SK-N-SH (cell line): Measurements from ENCODE around the gene ATP7B. TPM values are rescaled to one million over a fixed set of nuclear protein-coding genes. Genes with fewer than 3 reads are reported as not detected.
A peak's percentile ranks its signal among the peaks of the same experiment; 100 is the strongest.

Experiments used
- CTCF ChIA-PET: fragments of 300-600, 350-600 bp; formaldehyde crosslinking; extraction: SDS; loops from one replicate; lab custom pipeline; 2021; lab: Yijun Ruan, JAX
- POLR2A ChIA-PET: fragments of 350-600 bp; sonication (Branson Sonifier 250); formaldehyde crosslinking; extraction: SDS; loops from one replicate; lab custom pipeline; 2020; ENCODE audit warnings: antibody characterized with exemption, inconsistent platforms; lab: Yijun Ruan, JAX
- DNase-seq: peaks from one replicate; pipeline ENCODE4 v3.0.0; 2012
- H2AFZ ChIP-seq: fragments of 200-600 bp; sonication (generic); 2 replicates; pipeline ENCODE4 v1.8.1; 2016; ENCODE audit warnings: antibody characterized with exemption, mild to moderate bottlenecking, low read depth
- H3F3A ChIP-seq: fragments of 200-600 bp; sonication (generic); replicated peaks from 2 replicates; pipeline ENCODE3; 2016; ENCODE audit warnings: antibody characterized with exemption, mild to moderate bottlenecking; ENCODE audit not compliant: insufficient read depth
- H3K27ac ChIP-seq, 2 experiments: fragments of 200-500 bp in 1 of 2; fragments of 200-600 bp in 1 of 2; sonication (Bioruptor generic) in 1 of 2; sonication (generic), shearing (Covaris generic) in 1 of 2; 2 replicates each; pipeline versions ENCODE4 v1.5.1 to v1.6.1; 2014 to 2016; ENCODE audit warnings: low read depth in 2 of 2, inconsistent platforms in 1 of 2, low read length in 1 of 2, mild to moderate bottlenecking in 1 of 2, mixed read lengths in 1 of 2
- H3K27me3 ChIP-seq: fragments of 200-600 bp; sonication (generic), shearing (Covaris generic); 2 replicates; pipeline ENCODE4 v1.6.1; 2016; ENCODE audit warnings: mixed run types; ENCODE audit not compliant: insufficient read depth
- H3K36me3 ChIP-seq, 2 experiments: fragments of 200-500 bp in 1 of 2; fragments of 200-600 bp in 1 of 2; sonication (Bioruptor generic) in 1 of 2; sonication (generic) in 1 of 2; replicated peaks in 1 of 2; 2 replicates each; pipeline versions ENCODE3 to v1.5.1; 2014 to 2016; ENCODE audit warnings: low read length in 1 of 2, mild to moderate bottlenecking in 1 of 2; ENCODE audit not compliant: insufficient read depth in 2 of 2, control insufficient read depth in 1 of 2
- H3K4me1 ChIP-seq, 2 experiments: fragments of 200-500 bp in 1 of 2; fragments of 200-600 bp in 1 of 2; sonication (Bioruptor generic) in 1 of 2; sonication (generic), shearing (Covaris generic) in 1 of 2; 2 replicates each; pipeline versions ENCODE4 v1.5.1 to v1.6.1; 2014 to 2016; ENCODE audit warnings: low read depth in 1 of 2, low read length in 1 of 2, mixed run types in 1 of 2; ENCODE audit not compliant: insufficient read depth in 2 of 2, control insufficient read depth in 1 of 2
- H3K4me2 ChIP-seq: fragments of 200-600 bp; sonication (generic), shearing (Covaris generic); 2 replicates; pipeline ENCODE4 v1.6.1; 2017; ENCODE audit warnings: mixed run types
- H3K4me3 ChIP-seq, 2 experiments: fragments of 200-500 bp in 1 of 2; fragments of 200-600 bp in 1 of 2; sonication (Bioruptor generic) in 1 of 2; sonication (generic), shearing (Covaris generic) in 1 of 2; 2 replicates each; pipeline versions ENCODE4 v1.5.1 to v1.8.1; 2014 to 2016; ENCODE audit warnings: low read depth in 2 of 2, inconsistent platforms in 1 of 2, low read length in 1 of 2, mild to moderate bottlenecking in 1 of 2, mixed read lengths in 1 of 2, moderate library complexity in 1 of 2
- H3K79me2 ChIP-seq: fragments of 200-600 bp; sonication (generic); 2 replicates; pipeline ENCODE4 v1.8.1; 2017; ENCODE audit warnings: mild to moderate bottlenecking; ENCODE audit not compliant: insufficient read depth
- H3K9ac ChIP-seq: fragments of 200-600 bp; sonication (generic); 2 replicates; pipeline ENCODE4 v1.6.1; 2017; ENCODE audit warnings: mixed run types
- H3K9me2 ChIP-seq: fragments of 200-600 bp; sonication (generic); 2 replicates; pipeline ENCODE4 v1.6.1; 2017; ENCODE audit warnings: mixed run types
- H3K9me3 ChIP-seq: fragments of 200-600 bp; sonication (generic); 2 replicates; pipeline ENCODE4 v1.6.1; 2017; ENCODE audit warnings: mixed run types, mild to moderate bottlenecking, moderate library complexity
- H4K20me1 ChIP-seq: fragments of 200-600 bp; sonication (generic); 2 replicates; pipeline ENCODE4 v1.6.1; 2017; ENCODE audit warnings: mild to moderate bottlenecking, mixed run types; ENCODE audit not compliant: insufficient read depth
- CTCF ChIP-seq: fragments of 200-600 bp; sonication (generic); IDR thresholded peaks from 2 replicates; pipeline ENCODE4 v1.6.1; 2017; ENCODE audit warnings: antibody characterized with exemption, mild to moderate bottlenecking, moderate library complexity
- EP300 ChIP-seq, 2 experiments: IDR thresholded peaks; 2 replicates each; pipeline versions ENCODE4 v1.4.0 to v1.6.1; 2012; ENCODE audit warnings: borderline replicate concordance in 1 of 2, low read depth in 1 of 2, low read length in 1 of 2
- FOXJ3 ChIP-seq: sonication (generic); formaldehyde crosslinking; IDR thresholded peaks from 2 replicates; pipeline ENCODE4 v1.5.1; 2020; ENCODE audit warnings: mild to moderate bottlenecking, missing genetic modification reagents
- IRF3 ChIP-seq: fragments of 150-350 bp; IDR thresholded peaks from 2 replicates; pipeline ENCODE4 v1.6.1; 2016; ENCODE audit warnings: mild to moderate bottlenecking, low read depth, low read length
- MEF2A ChIP-seq: IDR thresholded peaks from 2 replicates; pipeline ENCODE4 v1.4.0; 2012; ENCODE audit warnings: low read depth, borderline replicate concordance
- MXI1 ChIP-seq: IDR thresholded peaks from 2 replicates; pipeline ENCODE4 v1.6.1; 2012; ENCODE audit warnings: mild to moderate bottlenecking, low read depth, low read length, improper control_type of control experiment
- NFIC ChIP-seq: IDR thresholded peaks from 2 replicates; pipeline ENCODE4 v1.4.0; 2012; ENCODE audit warnings: borderline replicate concordance
- PBX3 ChIP-seq: IDR thresholded peaks from 2 replicates; pipeline ENCODE4; 2012
- RCOR1 ChIP-seq: fragments of 150-350 bp; IDR thresholded peaks from 2 replicates; pipeline ENCODE4 v1.6.1; 2017; ENCODE audit warnings: antibody characterized with exemption, low read length
- SIN3A ChIP-seq: IDR thresholded peaks from 2 replicates; pipeline ENCODE4 v1.6.1; 2012; ENCODE audit warnings: low read depth, mild to moderate bottlenecking, low read length, moderate library complexity, borderline replicate concordance
- TAF1 ChIP-seq: IDR thresholded peaks from 2 replicates; pipeline ENCODE4 v1.6.1; 2012; ENCODE audit warnings: low read depth, mild to moderate bottlenecking, low read length, moderate library complexity, borderline replicate concordance
- TCF12 ChIP-seq: IDR thresholded peaks from 2 replicates; pipeline ENCODE4 v1.4.0; 2012
- TEAD4 ChIP-seq: IDR thresholded peaks from 2 replicates; pipeline ENCODE4 v1.4.0; 2012; ENCODE audit warnings: mild to moderate bottlenecking, borderline replicate concordance; ENCODE audit not compliant: insufficient read depth
- YY1 ChIP-seq: IDR thresholded peaks from 2 replicates; pipeline ENCODE4 v1.4.0; 2012; ENCODE audit warnings: low read depth, mild to moderate bottlenecking
- WGBS: methylation state at CpG from one replicate; pipeline ENCODE4 v1.1.6; 2017; ENCODE audit warnings: low lambda C conversion rate; 5-methylcytosine and 5-hydroxymethylcytosine counted together
- polyA plus RNA-seq, 3 experiments: library from polyadenylated mRNA; depleted of rRNA; stranded (reverse); fragments of >200 nt; gene quantifications; 2 replicates each; pipeline ENCODE4 v1.2.3, GENCODE V29; 2012

Gene ATP7B
- polyA plus RNA-seq, 1 of the 3 experiments (the other 2 are of a cell fraction), result 4.4 TPM

- H4K20me1 ChIP-seq, result no peaks in the 10 kb centered on the region
- no peak for DNase-seq
- WGBS, result 60% methylated on average over 4 of the region's 4 CpGs
- POLR2A ChIA-PET, result no interaction called here
- H2AFZ ChIP-seq, result no peak overlapping the region
- H3F3A ChIP-seq, result no peaks in the 10 kb centered on the region
- H3K36me3 ChIP-seq, result no peaks in the 10 kb centered on the region
- peak overlapping the region; percentile 25; the same call in 1 of the 2 replicates for H3K4me2 ChIP-seq
- H3K9me3 ChIP-seq, result no peaks in the 10 kb centered on the region
- no peak overlapping the region; a peak in 1 of 4 replicates for H3K4me3 ChIP-seq
- H3K79me2 ChIP-seq, result no peaks in the 10 kb centered on the region
- H3K27ac ChIP-seq, result no peak overlapping the region
- peaks cover 5 to 7% of the 10 kb centered on the region in 2 experiments; a peak in 2 of 4 replicates for H3K4me1 ChIP-seq
- H3K9ac ChIP-seq, result no peak overlapping the region
- H3K9me2 ChIP-seq, result no peaks in the 10 kb centered on the region
- TF ChIP-seq TAF1 (no peak), FOXJ3 (CRISPR knock-in tag) (no peak), SIN3A (no peak), RCOR1 (no peak), MXI1 (no peak), TCF12 (no peak), NFIC (no peak), YY1 (no peak), PBX3 (no peak), TEAD4 (no peak), IRF3 (no peak), CTCF (no peak)
- CTCF ChIA-PET, result interaction anchor here (1.0 to 1.5 kb wide), 2 partner anchors 20 to 51 kb away, joined by 3 read pairs; no protein-coding TSS in a partner anchor
- no peaks in the 10 kb centered on the region for H3K27me3 ChIP-seq
Measured at GRCh38 chr13:51981355-51981754, 29.9 kb downstream of the ATP7B start.

DNA sequence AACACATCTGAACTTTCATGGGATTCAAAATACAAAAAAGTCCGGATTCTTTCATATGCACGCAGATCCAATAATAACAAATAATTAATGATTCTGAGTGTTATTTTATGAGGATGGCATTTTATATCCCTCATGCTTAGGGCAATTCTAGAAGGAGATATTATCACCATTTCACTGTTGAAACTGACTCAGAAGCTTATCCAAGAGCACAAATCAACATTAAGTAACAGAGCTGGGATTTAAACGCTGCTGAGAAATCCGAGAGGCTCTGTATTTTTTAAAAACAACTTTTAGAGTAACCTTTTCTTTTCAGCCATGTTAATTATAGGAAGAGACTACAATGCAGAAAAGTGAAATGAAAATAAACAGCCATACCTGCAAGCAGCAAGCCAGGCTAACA, 30.3 kb downstream of the ATP7B start:
- Histone ChIP-seq H3K27ac (no peak overlapping the region), H3K36me3 (no peaks in the 10 kb centered on the region), H4K20me1 (no peaks in the 10 kb centered on the region), H2AFZ (no peak overlapping the region), H3K4me1 (peaks cover 5 to 7% of the 10 kb centered on the region in 2 experiments; a peak in 2 of 4 replicates), H3K79me2 (no peaks in the 10 kb centered on the region), H3K27me3 (no peaks in the 10 kb centered on the region), H3K9me3 (no peaks in the 10 kb centered on the region), H3K4me2 (peak overlapping the region; percentile 25; the same call in 1 of the 2 replicates), H3K4me3 (no peak overlapping the region; a peak in 1 of 4 replicates), H3F3A (no peaks in the 10 kb centered on the region), H3K9ac (no peak overlapping the region), H3K9me2 (no peaks in the 10 kb centered on the region)
- ChIA-PET POLR2A (no interaction called here), CTCF (interaction anchor here (1.0 to 1.5 kb wide), 2 partner anchors 20 to 51 kb away, joined by 3 read pairs; no protein-coding TSS in a partner anchor)
- DNase-seq, result no peak
- WGBS, result 56% methylated on average over 4 of the region's 4 CpGs
- TF ChIP-seq EP300 (IDR thresholded peaks at IDR 0.05; ENCODE audit: borderline replicate concordance in 1 of 2, low read depth in 1 of 2, low read length in 1 of 2) (no peak), MEF2A (no peak), TAF1 (no peak)
- TF ChIP-seq, all 33 proteins: peak for 0
